GM18502 (cell line): Measurements from ENCODE around the gene RAB10.
"Not testable (repeated sequence)": the region's sequence is repeated elsewhere in the genome, so short reads cannot be mapped to it uniquely, and the experiment has no call there.

Experiments used
- ATAC-seq: cut with Tn5 transposase; IDR thresholded peaks from one replicate; pipeline ENCODE4 v1.9.1; 2021; ENCODE audit warnings: mild to moderate bottlenecking; ENCODE audit not compliant: unreplicated experiment, poor library complexity

Gene RAB10

GRCh38 chr2:26086155-26086637 lies 52.3 kb downstream of the RAB10 start:
- no peak for ATAC-seq

DNA sequence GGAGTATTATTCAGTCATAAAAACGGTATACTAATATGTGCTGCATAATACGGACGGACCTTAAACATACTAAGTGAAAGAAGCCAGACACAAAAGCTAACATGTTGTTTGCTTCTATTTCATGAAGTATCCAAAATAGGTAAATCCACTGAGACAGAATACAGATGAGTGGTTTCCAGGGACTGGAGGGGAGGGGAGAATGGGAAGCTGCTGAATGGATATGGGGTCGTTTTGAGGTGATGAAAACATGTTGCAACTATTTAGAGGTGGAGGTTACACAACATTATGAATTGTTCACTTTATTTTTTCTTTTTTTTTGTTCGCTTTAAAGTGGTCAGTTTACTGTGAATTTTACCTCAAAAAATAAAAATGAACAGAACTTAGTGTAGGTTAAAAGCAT lies 52.9 kb downstream of the RAB10 start:
- ATAC-seq, result no peak

DNA sequence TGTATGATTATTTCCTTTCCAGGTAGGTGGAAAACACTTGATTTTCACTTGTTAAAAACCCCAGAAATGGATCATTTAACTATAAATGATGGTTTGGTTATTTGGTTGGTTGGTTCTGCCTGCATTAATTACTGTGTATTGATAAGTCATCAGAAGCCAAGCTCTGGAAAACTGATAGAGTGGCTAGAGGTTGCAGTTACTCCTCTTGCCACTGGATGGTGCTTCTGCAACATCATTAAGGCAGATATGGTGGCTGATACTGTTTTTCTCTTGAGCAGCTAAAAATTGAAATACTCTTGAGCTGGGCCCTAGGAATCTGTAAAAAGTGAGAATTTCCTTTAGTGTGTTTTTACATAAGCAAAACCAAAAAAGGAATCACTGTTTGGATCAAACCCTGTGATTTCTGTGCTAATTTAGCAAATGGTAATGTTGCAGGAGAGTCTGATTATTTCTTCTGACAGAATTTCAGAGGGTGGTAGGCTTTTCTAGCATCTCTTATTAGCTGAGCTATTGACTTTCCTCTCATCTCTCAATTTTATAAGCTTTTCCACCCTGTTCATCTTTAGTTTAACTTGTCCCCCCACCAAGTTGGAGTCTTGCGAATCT lies 54.3 kb downstream of the RAB10 start:
- ATAC-seq, result no peak

- ATAC-seq, result not testable (repeated sequence)
These were observed 55.0 kb downstream of the RAB10 start for GRCh38 chr2:26088931-26089330.

DNA sequence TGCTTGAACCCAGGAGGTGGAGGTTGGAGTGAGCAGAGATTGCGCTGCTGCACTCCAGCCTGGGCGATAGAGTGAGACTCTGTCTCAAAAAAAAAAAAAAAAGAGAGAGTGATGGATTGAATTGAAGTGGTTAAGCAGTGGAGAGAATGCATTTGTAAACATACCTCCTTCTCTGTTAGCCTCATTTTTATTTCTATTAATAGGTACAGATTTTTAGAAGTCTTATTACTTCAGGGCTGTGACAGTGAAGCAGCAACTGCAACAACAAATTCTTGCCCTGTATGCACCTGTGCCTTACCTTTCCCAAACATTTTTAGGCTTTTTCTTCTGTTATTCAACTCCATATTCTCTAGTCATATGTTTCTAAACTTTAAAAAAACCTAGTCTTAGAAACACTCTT lies 55.5 kb downstream of the RAB10 start:
- no peak for ATAC-seq

GRCh38 chr2:26095758-26096157 lies 61.9 kb downstream of the RAB10 start:
- no peak for ATAC-seq

DNA sequence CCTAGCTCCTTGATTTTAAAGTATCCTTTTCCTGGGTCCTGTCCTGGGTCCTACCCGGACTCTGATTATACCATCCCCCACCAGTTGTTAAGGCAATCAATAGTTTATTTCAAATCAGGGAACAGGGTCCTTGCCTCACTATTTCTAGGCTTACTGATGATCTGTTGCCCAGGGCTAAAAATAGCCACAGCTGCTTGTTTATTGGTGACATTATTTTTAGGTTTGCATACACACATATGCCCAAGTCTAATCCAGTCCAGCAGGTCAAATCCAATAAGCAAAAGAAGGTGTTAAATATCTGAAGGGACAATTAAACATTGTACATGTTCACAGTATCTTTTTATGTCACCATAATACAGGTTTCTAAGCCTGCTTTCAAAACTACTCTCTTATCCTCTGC lies 66.0 kb downstream of the RAB10 start:
- no peak for ATAC-seq

GRCh38 chr2:26100384-26100783 lies 66.5 kb downstream of the RAB10 start:
- no peak for ATAC-seq

GRCh38 chr2:26103752-26104151 lies 69.9 kb downstream of the RAB10 start:
- ATAC-seq, result no peak

- not testable (repeated sequence) for ATAC-seq
These were observed 74.8 kb downstream of the RAB10 start for GRCh38 chr2:26108701-26109100.

DNA sequence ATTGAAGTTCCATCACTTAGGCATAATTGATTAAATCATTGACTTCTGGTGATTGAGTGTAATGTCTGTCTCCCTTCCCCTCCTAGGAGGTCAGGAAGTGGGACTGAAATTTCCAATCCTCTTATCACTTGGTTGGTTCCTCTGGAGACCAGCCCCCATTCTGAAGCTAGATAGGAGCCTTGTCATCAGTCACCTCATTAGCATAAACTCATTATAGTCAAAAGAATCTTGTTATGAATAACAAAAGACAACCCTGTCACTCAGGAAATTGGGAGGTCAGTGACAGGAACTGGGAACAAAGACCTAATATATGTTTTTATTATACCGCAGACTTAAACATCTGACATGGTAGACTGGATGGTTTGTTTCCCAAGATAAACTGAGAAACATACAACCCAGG lies 78.3 kb downstream of the RAB10 start:
- no peak for ATAC-seq

DNA sequence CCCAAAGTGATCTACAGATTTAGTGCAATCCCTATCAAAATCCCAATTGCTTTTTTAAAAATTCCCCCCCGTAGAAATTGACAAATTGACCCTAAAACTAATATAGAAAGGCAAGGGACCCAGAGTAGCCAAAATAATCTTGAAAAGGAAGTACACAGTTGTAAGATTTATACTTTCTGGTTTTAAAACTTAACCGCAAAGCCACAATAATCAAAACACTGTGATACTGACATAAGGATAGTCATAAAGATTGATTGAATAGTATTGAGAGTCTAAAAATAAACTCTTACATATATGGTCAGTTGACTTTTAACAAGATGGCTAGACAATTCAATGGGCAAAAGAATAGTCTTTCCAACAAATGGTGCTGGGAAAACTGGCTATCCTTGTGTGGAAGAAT lies 80.3 kb downstream of the RAB10 start:
- ATAC-seq, result no peak

- ATAC-seq, result no peak
These were observed 84.8 kb downstream of the RAB10 start for GRCh38 chr2:26118682-26119081.

- no peak for ATAC-seq
These were observed 85.6 kb downstream of the RAB10 start for GRCh38 chr2:26119521-26119920.

DNA sequence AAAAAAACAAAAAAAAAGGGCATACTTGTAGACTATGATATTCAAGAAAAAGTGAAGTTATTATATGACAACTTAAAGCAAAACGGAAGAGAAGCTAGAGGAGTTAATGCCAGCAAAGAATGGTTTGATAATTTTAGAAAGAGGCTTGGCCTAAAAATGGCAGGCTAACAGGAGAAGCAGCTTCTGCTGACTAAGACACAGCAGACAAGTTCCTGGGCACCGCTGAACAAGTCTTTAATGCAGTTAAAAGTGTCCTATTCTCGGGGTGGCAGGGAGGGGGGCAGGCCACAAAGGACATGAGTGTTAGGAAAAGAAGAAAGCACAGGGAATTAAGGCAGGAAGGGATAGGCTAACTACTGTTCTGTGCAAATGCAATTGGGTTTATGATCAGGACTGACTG lies 88.7 kb downstream of the RAB10 start:
- ATAC-seq, result no peak

DNA sequence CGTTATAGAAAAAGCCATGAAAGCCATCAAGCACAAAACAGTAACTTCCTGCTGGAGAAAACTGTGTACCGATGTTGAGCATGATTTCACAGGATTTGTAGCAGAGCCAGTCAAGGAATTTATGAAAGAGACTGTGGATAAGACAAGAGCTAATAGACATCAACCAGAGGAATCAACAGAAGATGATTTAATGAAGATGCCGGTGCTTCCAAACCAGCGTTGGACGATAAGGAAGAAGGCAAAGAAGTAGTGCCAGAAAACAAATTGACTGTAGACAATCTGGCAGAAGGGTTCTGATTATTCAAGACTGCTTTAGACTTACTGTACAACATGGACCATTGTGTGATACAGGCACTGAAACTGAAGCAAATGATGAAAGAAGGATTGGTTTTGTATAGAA lies 89.5 kb downstream of the RAB10 start:
- ATAC-seq, result no peak

DNA sequence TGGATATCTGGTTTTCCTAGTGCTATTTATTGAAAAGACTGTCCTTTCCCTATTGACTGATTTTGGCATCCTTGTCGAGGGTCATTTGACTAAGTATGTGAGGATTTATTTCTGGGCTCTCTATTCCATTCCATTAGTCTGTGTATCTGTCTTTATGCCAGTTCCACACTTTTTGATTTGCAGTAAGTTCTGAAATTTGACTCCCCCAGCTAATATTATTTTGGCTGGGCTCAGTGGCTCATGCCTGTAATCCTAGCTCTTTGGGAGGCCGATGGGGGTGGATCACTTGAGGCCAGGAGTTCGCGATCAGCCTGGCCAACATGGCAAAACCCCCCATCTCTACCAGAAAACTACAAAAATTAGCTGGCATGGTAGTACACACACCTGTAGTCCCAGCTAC lies 92.2 kb downstream of the RAB10 start:
- no peak for ATAC-seq

DNA sequence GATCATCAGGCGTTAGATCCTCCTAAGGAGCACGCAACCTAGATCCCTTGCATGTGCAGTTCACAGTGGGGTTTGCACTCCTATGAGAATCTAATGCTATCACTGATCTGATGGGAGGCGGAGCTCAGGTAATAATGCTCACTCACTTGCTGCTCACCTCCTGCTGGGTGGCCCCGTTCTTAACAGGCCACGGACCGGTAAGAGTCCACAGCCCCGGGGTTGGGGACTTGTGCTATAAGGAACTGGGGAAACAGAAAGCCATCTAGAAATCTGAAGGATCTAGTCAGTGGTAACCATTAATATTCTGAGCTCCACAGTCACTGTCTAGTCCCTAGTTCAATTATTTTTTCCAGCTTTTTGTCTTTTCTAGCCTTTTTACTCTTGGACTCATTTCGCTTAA lies 94.3 kb downstream of the RAB10 start:
- no peak for ATAC-seq

GRCh38 chr2:26130763-26131162 lies 96.9 kb downstream of the RAB10 start:
- ATAC-seq, result no peak

DNA sequence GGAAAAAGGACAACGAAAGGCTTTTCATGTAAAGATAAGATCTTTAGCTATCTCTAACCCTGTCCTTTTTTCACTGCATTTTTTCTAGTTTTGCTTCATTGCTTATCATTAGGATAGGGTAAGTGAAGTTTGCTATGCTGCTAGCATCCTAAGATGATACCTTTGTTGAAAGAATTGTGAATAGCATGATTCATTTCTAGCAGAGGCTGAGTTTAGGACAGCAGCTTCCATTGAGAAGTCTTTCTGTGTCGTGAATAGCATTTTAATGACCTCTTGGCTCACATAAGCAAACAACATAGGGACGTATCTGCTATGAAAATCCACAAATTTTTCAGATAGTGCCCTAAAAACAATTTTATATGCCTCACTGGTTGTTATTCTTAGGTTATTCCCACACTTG lies 102.6 kb downstream of the RAB10 start:
- ATAC-seq, result no peak

- ATAC-seq, result no peak
These were observed 105.6 kb downstream of the RAB10 start for GRCh38 chr2:26139269-26140183.
